B cell (primary cell): Measurements from ENCODE around the gene PHF21B. TPM values are rescaled to one million over a fixed set of nuclear protein-coding genes. Genes with fewer than 3 reads are reported as not detected.

Experiments
- ATAC-seq: fragments of 200-7000 bp; cut with Tn5 transposase; one replicate; pipeline ENCODE4 v1.10.0; 2021; ENCODE audit warnings: low read depth, mild to moderate bottlenecking, moderate number of reproducible peaks, moderate library complexity
- CTCF ChIA-PET: fragments of 350-600 bp; sonication (Branson Sonifier 250); formaldehyde crosslinking; loops from one replicate; lab custom pipeline; 2021; ENCODE audit warnings: antibody characterized with exemption, inconsistent platforms; lab: Charles Lee
- POLR2A ChIA-PET: fragments of 350-600 bp; sonication (Branson Sonifier 250); formaldehyde crosslinking; loops from one replicate; lab custom pipeline; 2021; ENCODE audit warnings: antibody characterized with exemption; lab: Charles Lee
- DNase-seq: peaks from one replicate; pipeline ENCODE4 v3.0.0; 2013
- H2AFZ ChIP-seq: 2 replicates; pipeline ENCODE4 v1.6.1; 2012; ENCODE audit warnings: mild to moderate bottlenecking, low read depth, low read length; ENCODE audit not compliant: insufficient read depth, poor library complexity, severe bottlenecking
- H3K27ac ChIP-seq, 2 donors: 1 replicate in 1 of 2; 2 replicates in 1 of 2; pipeline ENCODE4 v1.5.1; 2012 to 2013; ENCODE audit warnings: low read length in 2 of 2, mild to moderate bottlenecking in 2 of 2, moderate library complexity in 1 of 2
- H3K27me3 ChIP-seq, 4 experiments: fragments of 200-600 bp in 1 of 4; sonication (generic) in 1 of 4; replicated peaks in 1 of 4; 1 replicate in 2 of 4; 2 replicates in 2 of 4; pipeline versions ENCODE4 v1.6.1 to v1.7.0; 2013 to 2016; ENCODE audit warnings: low read length in 3 of 4, mild to moderate bottlenecking in 2 of 4, mixed read lengths in 1 of 4, moderate library complexity in 1 of 4; ENCODE audit not compliant: insufficient read depth in 4 of 4, control insufficient read depth in 3 of 4; ENCODE audit errors: control extremely low read depth in 1 of 4
- H3K36me3 ChIP-seq, 2 experiments: replicated peaks in 1 of 2; 1 replicate in 1 of 2; 2 replicates in 1 of 2; pipeline versions ENCODE4 v1.6.1 to v1.7.1; 2013; ENCODE audit warnings: low read length in 1 of 2; ENCODE audit not compliant: insufficient read depth in 2 of 2, control insufficient read depth in 1 of 2; ENCODE audit errors: control extremely low read depth in 1 of 2, extremely low read depth in 1 of 2
- H3K4me1 ChIP-seq, 2 donors: fragments of 200-600 bp in 1 of 2; sonication (generic) in 1 of 2; 1 replicate in 1 of 2; 2 replicates in 1 of 2; pipeline versions ENCODE4 v1.5.1 to v1.6.1; 2013 to 2017; ENCODE audit warnings: low read length in 2 of 2; ENCODE audit not compliant: control insufficient read depth in 2 of 2, insufficient read depth in 2 of 2
- H3K4me2 ChIP-seq: replicated peaks from 2 replicates; pipeline ENCODE3; 2012; ENCODE audit warnings: mild to moderate bottlenecking, low read depth, low read length; ENCODE audit not compliant: poor library complexity, severe bottlenecking
- H3K4me3 ChIP-seq, 5 experiments: fragments of 200-600 bp in 1 of 5; sonication (generic) in 1 of 5; 1 replicate in 3 of 5; 2 replicates in 2 of 5; pipeline versions ENCODE4 v1.5.1 to v1.7.0; 2011 to 2016; ENCODE audit warnings: low read length in 4 of 5, mild to moderate bottlenecking in 4 of 5, low read depth in 2 of 5, control low read depth in 1 of 5, moderate library complexity in 1 of 5; ENCODE audit not compliant: insufficient read depth in 1 of 5; ENCODE audit errors: control extremely low read depth in 1 of 5, extremely low read depth in 1 of 5
- H3K79me2 ChIP-seq: fragments of 200-600 bp; sonication (generic); one replicate; pipeline ENCODE4 v1.6.0; 2016; ENCODE audit warnings: low read length; ENCODE audit not compliant: control insufficient read depth, insufficient read depth
- H3K9ac ChIP-seq: fragments of 200-600 bp; sonication (generic); 2 replicates; pipeline ENCODE4 v1.6.1; 2017; ENCODE audit warnings: mild to moderate bottlenecking, low read length, moderate library complexity
- H3K9me3 ChIP-seq, 3 donors: one replicate each; pipeline versions ENCODE4 v1.6.1 to v1.7.1; 2013; ENCODE audit warnings: low read length in 2 of 3; ENCODE audit not compliant: control insufficient read depth in 2 of 3, insufficient read depth in 1 of 3; ENCODE audit errors: control extremely low read depth in 1 of 3
- H4K20me1 ChIP-seq: 2 replicates; pipeline ENCODE4 v1.6.0; 2012; ENCODE audit warnings: mild to moderate bottlenecking, low read length; ENCODE audit not compliant: insufficient read depth, control insufficient read depth, poor library complexity, severe bottlenecking
- H3K27ac Mint-ChIP-seq: one replicate; pipeline ENCODE4 v1.8.0; 2021; ENCODE audit warnings: mixed read lengths
- H3K27me3 Mint-ChIP-seq: one replicate; pipeline ENCODE4 v1.8.0; 2021; ENCODE audit warnings: mixed read lengths
- H3K4me1 Mint-ChIP-seq: one replicate; pipeline ENCODE4 v1.8.0; 2021; ENCODE audit warnings: mixed read lengths
- H3K4me3 Mint-ChIP-seq: one replicate; pipeline ENCODE4 v1.8.0; 2021; ENCODE audit warnings: mixed read lengths
- H3K9me3 Mint-ChIP-seq: one replicate; pipeline ENCODE4 v1.8.0; 2022; ENCODE audit warnings: mixed read lengths; ENCODE audit not compliant: insufficient read depth
- CTCF ChIP-seq: fragments of 200-600 bp; IDR thresholded peaks from one replicate; pipeline ENCODE4 v1.8.0; 2022; ENCODE audit warnings: antibody characterized with exemption, mild to moderate bottlenecking
- EZH2 ChIP-seq: IDR thresholded peaks from 2 replicates; pipeline ENCODE4 v1.6.1; 2012; ENCODE audit warnings: borderline replicate concordance, low read depth, mild to moderate bottlenecking, moderate library complexity, low read length; ENCODE audit not compliant: insufficient read depth, poor library complexity, severe bottlenecking
- WGBS: methylation state at CpG from one replicate; pipeline ENCODE4 v1.1.5; 2013; ENCODE audit warnings: missing lambda C conversion rate; ENCODE audit not compliant: insufficient coverage; 5-methylcytosine and 5-hydroxymethylcytosine counted together
- intact Hi-C: fragments of 100-400 bp; cut with micrococcal nuclease; formaldehyde crosslinking; loops from one replicate; pipeline ENCODE4 v1.10.0; 2022
- polyA plus RNA-seq: library from polyadenylated mRNA; depleted of rRNA; stranded (reverse); fragments of >200 nt; gene quantifications from 2 replicates; pipeline ENCODE4 v1.2.3, GENCODE V29; 2012
- total RNA-seq, 2 donors: library from RNA; stranded (reverse); fragments of 120-200 nt in 1 of 2; gene quantifications; 1 replicate in 1 of 2; 2 replicates in 1 of 2; pipeline versions ENCODE4 v1.2.3 to v1.2.4, GENCODE V29; 2013 to 2022

PHF21B gene
- total and polyA plus RNA-seq, 2 donors (not counting 1 experiment from before 2014, with no cell fraction given) = not detected

GRCh38 chr22:44914026-44914721 lies 95.6 kb downstream of the PHF21B start:
- 80% methylated on average over 7 of the region's 13 CpGs for WGBS
- no peaks in the 10 kb centered on the region for H3K79me2 ChIP-seq
- H4K20me1 ChIP-seq = no peaks in the 10 kb centered on the region
- no peaks in the 10 kb centered on the region for H3K4me1 Mint-ChIP-seq
- no peak overlapping the region for H3K27ac Mint-ChIP-seq
- H3K9me3 ChIP-seq = peaks cover 0 to 26% (median 0%) of the 10 kb centered on the region in 3 donors
- intact Hi-C loops = no loop called here
- H3K4me1 ChIP-seq = no peaks in the 10 kb centered on the region
- no peaks in the 10 kb centered on the region for H3K27me3 ChIP-seq
- ChIA-PET POLR2A (interaction anchor here (0.7 kb wide), 1 partner anchor 12 kb away, joined by 8 read pairs; no protein-coding TSS in a partner anchor), CTCF (no interaction called here)
- no peaks in the 10 kb centered on the region for H3K36me3 ChIP-seq
- no peak overlapping the region for H3K4me3 ChIP-seq
- DNase-seq = no peak
- no peak overlapping the region for H2AFZ ChIP-seq
- H3K4me3 Mint-ChIP-seq = no peak overlapping the region
- TF ChIP-seq CTCF (no peak), EZH2 (no peak)
- no peak overlapping the region for H3K9ac ChIP-seq
- H3K27me3 Mint-ChIP-seq = peaks cover 10% of the 10 kb centered on the region
- H3K4me2 ChIP-seq = no peak overlapping the region
- H3K27ac ChIP-seq = no peak overlapping the region
- no peak for ATAC-seq
- H3K9me3 Mint-ChIP-seq = peaks cover 5% of the 10 kb centered on the region

- POLR2A ChIA-PET = interaction anchor here (0.7 kb wide), 1 partner anchor 11 kb away, joined by 8 read pairs; no protein-coding TSS in a partner anchor
Measured at GRCh38 chr22:44913198-44913983, 96.4 kb downstream of the PHF21B start.

More at GRCh38 chr22:44913198-44913983, 96.4 kb downstream of the PHF21B start:
- H3K9me3 Mint-ChIP-seq = peaks cover 5% of the 10 kb centered on the region
- peaks cover 10% of the 10 kb centered on the region for H3K27me3 Mint-ChIP-seq
- Histone ChIP-seq H3K4me2 (no peak overlapping the region), H3K4me3 (no peak overlapping the region), H4K20me1 (no peaks in the 10 kb centered on the region), H2AFZ (no peak overlapping the region), H3K9me3 (peaks cover 0 to 26% (median 0%) of the 10 kb centered on the region in 3 donors), H3K27ac (no peak overlapping the region), H3K36me3 (no peaks in the 10 kb centered on the region), H3K27me3 (no peaks in the 10 kb centered on the region), H3K4me1 (no peaks in the 10 kb centered on the region), H3K9ac (no peak overlapping the region), H3K79me2 (no peaks in the 10 kb centered on the region)
- CTCF ChIA-PET = no interaction called here
- no peak overlapping the region for H3K27ac Mint-ChIP-seq
- 94% methylated on average over 20 of the region's 24 CpGs for WGBS
- H3K4me1 Mint-ChIP-seq = no peaks in the 10 kb centered on the region
- H3K4me3 Mint-ChIP-seq = no peak overlapping the region
- intact Hi-C loops = no loop called here
- TF ChIP-seq CTCF (no peak), EZH2 (no peak)
- no peak for DNase-seq
- no peak for ATAC-seq
